Choroid plexus epithelial cell (primary cell): ENCODE measurements around the gene C6orf52.
"Not testable (repeated sequence)": the region's sequence is repeated elsewhere in the genome, so short reads cannot be mapped to it uniquely, and the experiment has no call there.

ENCODE experiments used
- DNase-seq: peaks from one replicate; pipeline ENCODE4 v3.0.0-alpha.2; 2010; ENCODE audit warnings: low read depth
- H3K4me3 ChIP-seq: 2 replicates; pipeline ENCODE4 v1.5.1; 2011; ENCODE audit warnings: low read depth, mild to moderate bottlenecking, control low read depth, low read length, moderate library complexity
- TF ChIP-seq, protein P1 (sequence below): conservative IDR thresholded peaks from 2 replicates; pipeline ENCODE4 v1.5.1; 2011; ENCODE audit warnings: low read depth, mild to moderate bottlenecking, control low read depth, inconsistent platforms, low read length, moderate library complexity

The C6orf52 gene

DNA sequence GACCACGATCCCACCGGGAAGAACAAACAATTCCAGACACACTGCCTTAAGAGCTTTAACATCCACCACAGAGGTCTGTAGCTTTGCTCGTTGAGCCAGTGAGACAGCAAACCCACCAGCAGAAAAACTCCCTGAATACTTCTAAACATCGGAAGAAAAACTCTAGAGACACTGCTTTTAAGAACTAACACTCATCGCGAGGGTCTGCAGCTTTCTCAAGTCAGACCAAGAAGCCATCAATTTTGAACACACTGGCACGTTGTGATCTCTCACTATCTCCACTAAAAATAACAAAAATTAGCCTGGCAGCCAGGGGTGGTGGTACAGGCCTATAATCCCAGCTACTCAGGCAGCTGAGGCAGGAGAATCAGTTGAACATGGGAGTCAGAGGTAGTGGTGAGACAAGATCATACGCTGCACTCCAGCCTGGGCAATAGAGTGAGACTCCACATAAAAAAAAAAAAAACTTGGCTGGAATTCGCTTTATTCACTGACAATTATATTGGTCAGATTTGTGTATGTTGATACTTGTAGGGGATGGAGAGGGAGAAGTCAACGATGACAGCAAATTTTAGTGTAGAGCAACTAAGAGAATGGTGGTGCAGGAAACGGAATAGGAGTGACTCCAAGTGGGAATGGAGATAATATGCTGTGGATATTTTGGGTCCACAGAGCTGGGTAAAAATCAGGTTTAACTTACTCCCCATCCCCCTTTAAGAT is 27.6 kb upstream of the C6orf52 start:
- TF ChIP-seq, protein P1, sequence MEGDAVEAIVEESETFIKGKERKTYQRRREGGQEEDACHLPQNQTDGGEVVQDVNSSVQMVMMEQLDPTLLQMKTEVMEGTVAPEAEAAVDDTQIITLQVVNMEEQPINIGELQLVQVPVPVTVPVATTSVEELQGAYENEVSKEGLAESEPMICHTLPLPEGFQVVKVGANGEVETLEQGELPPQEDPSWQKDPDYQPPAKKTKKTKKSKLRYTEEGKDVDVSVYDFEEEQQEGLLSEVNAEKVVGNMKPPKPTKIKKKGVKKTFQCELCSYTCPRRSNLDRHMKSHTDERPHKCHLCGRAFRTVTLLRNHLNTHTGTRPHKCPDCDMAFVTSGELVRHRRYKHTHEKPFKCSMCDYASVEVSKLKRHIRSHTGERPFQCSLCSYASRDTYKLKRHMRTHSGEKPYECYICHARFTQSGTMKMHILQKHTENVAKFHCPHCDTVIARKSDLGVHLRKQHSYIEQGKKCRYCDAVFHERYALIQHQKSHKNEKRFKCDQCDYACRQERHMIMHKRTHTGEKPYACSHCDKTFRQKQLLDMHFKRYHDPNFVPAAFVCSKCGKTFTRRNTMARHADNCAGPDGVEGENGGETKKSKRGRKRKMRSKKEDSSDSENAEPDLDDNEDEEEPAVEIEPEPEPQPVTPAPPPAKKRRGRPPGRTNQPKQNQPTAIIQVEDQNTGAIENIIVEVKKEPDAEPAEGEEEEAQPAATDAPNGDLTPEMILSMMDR, result no peak
- DNase-seq, result no peak
- peak overlapping the region; percentile 85 for H3K4me3 ChIP-seq

DNA sequence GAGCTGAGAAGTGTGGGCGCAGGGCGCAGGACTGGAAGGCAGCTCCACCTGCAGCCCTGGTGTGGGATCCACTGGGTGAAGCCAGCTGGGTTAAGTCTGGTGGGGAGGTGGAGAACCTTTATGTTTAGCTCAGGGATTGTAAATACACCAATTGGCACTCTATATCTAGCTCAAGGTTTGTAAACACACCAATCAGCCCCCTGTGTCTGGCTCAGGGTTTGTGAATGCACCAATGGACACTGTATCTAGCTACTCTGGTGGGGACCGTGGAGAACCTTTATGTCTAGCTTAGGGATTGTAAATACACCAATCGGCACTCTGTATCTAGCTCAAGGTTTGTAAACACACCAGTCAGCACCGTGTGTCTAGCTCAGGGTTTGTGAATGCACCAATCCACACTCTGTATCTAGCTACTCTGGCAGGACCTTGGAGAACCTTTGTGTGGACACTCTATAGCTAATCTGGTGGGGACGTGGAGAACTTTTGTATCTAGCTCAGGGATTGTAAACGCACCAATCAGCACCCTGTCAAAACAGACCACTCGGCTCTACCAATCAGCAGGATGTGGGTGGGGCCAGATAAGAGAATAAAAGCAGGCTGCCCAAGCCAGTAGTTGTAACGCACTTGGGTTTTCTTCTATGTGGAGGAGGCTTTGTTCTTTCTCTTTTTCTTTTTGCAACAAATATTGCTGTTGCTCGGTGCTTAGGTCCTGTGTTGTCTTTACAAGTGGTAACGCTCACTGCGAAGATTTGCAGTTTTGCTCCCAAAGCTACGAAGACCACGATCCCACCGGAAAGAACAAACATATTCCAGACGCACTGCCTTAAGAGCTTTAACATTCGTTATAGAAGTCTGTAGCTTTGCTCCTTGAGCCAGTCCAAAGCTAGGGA is 26.8 kb upstream of the C6orf52 start:
- not testable (repeated sequence) for DNase-seq
- peak overlapping the region; percentile 68 for H3K4me3 ChIP-seq

DNA sequence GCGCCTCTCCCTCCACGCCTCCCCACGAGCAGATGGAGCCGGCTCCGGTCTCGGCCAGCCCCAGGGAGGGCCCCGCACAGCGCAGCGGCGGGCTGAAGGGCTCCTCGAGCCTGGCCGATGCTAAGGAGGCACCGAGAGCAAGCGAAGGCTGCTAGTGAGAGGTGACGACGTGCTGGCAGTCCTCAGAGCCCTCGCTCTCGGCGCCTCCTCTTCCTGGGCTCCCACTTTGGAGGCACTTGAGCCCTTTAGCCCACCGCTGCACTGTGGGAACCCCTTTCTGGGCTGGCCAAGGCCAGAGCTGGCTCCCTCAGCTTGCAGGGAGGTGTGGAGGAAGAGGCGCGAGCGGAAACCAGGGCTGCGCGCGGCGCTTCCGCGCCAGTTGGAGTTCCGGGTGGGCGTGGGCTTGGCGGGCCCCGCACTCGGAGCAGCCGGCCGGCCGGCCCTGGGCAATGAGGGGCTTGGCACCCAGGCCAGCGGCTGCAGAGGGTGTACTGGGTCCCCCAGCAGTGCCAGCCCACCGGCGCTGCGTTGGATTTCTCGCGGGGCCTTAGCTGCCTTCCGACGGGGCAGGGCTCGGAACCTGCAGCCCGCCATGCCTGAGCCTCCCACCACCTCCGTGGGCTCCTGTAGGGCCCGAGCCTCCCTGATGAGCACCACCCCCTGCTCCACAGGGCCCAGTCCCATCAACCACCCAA is 26.0 kb upstream of the C6orf52 start:
- TF ChIP-seq, protein P1, result no peak
- H3K4me3 ChIP-seq, result peak overlapping the region; percentile 68
- peak; percentile 39 for DNase-seq

DNA sequence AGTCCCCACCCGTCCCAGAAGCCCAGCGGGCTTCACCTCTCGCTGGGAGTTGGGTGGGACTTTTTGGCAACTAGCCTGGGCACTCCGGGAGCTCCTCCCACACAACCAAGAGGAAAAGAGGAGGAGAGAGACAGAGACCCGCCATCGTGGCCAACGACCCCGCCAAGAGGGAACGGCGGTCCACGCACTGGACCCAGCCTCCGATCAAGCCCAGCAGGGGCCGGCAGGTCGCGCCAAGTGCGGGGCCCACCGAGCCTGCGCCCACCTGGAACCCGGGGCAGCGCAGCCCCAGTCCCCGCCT is 25.5 kb upstream of the C6orf52 start:
- TF ChIP-seq, protein P1, result no peak
- DNase-seq, result no peak

DNA sequence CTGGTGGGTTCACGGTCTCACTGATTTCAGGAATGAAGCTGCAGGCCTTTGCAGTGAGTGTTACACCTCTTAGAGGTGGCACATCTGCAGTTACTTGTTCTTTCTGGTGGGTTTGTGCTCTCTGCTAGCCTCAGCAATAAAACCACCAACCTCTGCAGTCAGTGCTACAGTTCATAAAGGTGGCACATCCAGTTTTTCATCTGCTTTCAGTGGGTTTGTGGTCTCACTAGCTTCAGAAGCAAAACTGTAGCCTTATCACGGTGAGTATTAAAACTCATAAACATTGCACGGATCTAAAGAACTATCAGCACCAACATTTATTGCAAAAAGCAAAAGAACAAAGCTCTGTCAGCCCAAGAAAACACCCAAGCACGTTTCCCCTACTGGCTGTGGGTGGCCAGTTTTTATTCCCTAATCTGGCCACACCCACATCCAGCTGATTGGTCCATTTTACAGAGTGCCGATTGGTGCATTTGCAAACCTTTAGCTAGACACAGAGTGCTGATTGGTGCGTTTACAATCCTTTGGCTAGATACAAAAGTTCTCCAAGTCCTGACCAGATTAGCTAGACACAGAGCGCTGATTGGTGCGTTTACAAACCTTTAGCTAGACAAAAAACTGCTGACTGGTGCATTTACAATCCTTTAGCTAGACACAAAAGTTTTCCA is 25.0 kb upstream of the C6orf52 start:
- TF ChIP-seq, protein P1, result no peak
- peak overlapping the region; percentile 68 for H3K4me3 ChIP-seq
- DNase-seq, result peak; percentile 47

More for the DNA sequence above, 25.5 kb upstream of the C6orf52 start:
- H3K4me3 ChIP-seq, result peak overlapping the region; percentile 68

DNA sequence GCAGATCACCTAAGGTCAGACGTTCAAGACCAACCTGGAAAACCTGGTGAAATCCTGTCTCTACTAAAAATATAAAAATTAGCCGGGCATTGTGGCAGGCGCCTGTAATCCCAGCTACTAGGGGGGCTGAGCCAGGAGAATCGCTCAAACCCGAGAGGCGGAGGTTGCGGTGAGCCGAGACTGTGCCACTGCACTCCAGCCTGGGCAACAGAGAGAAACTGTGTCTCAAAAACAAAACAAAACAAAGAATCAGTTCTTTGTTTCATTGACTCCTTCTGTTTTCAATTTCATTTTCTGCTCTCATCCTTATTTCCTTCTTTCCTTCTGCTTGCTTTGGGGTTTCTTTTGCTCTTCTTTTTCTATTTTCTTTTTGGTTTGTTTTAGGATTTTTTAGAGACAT is 19.5 kb upstream of the C6orf52 start:
- no peak for DNase-seq
- no peak overlapping the region for H3K4me3 ChIP-seq
- TF ChIP-seq, protein P1, result no peak

DNA sequence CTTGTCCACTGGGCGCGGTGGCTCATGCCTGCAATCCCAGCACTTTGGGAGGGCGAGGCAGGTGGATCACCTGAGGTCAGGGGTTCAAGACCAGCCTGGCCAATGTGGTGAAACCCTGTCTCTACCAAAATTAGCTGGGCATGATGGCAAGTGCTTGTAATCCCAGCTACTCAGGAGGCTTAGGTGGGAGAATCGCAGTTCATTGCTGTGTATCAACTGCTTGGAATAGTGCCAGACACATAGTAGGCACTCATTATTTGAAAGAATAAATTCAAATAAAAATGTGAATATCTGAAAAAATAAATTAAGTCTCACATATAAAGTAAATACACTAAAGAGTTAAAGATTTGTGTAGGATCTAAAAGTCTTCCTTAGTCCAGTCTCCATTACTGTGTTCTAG is 2.2 kb upstream of the C6orf52 start:
- TF ChIP-seq, protein P1, result no peak
- DNase-seq, result no peak
- no peak overlapping the region for H3K4me3 ChIP-seq
